ENCODE results near the gene BEAN1. TPM values are rescaled to one million over a fixed set of nuclear protein-coding genes. Genes with fewer than 3 reads are reported as not detected.

BEAN1 gene
- total and polyA plus RNA-seq, 8 donors: 0.08 to 0.41 (median 0.14) TPM; not detected in 5

GRCh38 chr16:66508248-66508913 lies 81.3 kb downstream of the BEAN1 start:
- intact Hi-C loops (cut with DNase I): no loop called here
- no peaks in the 10 kb centered on the region for H3K9me3 ChIP-seq
- FAIRE-seq (no peak), ATAC-seq (peak; percentile 45 to 57 (median 54)), DNase-seq (peak in 2 of 6 donors; percentile 37 to 56)
- peak overlapping the region; percentile 17 to 89 (median 78) for H3K27ac ChIP-seq
- TF ChIP-seq CTCF (IDR thresholded peaks at IDR 0.05): no peak
- H3K27me3 ChIP-seq: no peaks in the 10 kb centered on the region
- peaks cover 27 to 51% (median 34%) of the 10 kb centered on the region in 3 donors for H3K4me1 ChIP-seq
- 65 to 68% methylated on average over 7 of the region's 7 CpGs for WGBS, 2 donors
- H3K36me3 ChIP-seq: peaks cover 0 to under 1% (median 0%) of the 10 kb centered on the region in 3 donors
- no peak overlapping the region for H3K4me3 ChIP-seq

- H3K4me3 ChIP-seq: no peak overlapping the region
- DNase-seq (no peak), FAIRE-seq (no peak), ATAC-seq (no peak)
- H3K9me3 ChIP-seq: no peaks in the 10 kb centered on the region
- intact Hi-C loops (cut with DNase I): no loop called here
- H3K36me3 ChIP-seq: peaks cover 0 to 4% (median 0%) of the 10 kb centered on the region in 3 donors
- H3K27ac ChIP-seq: peak overlapping the region; percentile 17 to 89 (median 78)
- H3K27me3 ChIP-seq: no peaks in the 10 kb centered on the region
- no peak for TF ChIP-seq CTCF (IDR thresholded peaks at IDR 0.05)
- H3K4me1 ChIP-seq: peaks cover 27 to 51% (median 34%) of the 10 kb centered on the region in 3 donors
- 92 to 94% methylated on average over 8 to 9 of the region's 9 CpGs for WGBS, 2 donors
Measured at GRCh38 chr16:66508914-66509496, 81.9 kb downstream of the BEAN1 start.

- DNase-seq: no peak
Measured at GRCh38 chr16:66509576-66509975, 82.5 kb downstream of the BEAN1 start.

GRCh38 chr16:66510298-66510697 lies 83.2 kb downstream of the BEAN1 start:
- 21 to 33% methylated on average over 5 of the region's 5 CpGs for WGBS, 2 donors
- Histone ChIP-seq H3K27me3 (no peaks in the 10 kb centered on the region), H3K36me3 (peaks cover 0 to 4% (median 0%) of the 10 kb centered on the region in 3 donors), H3K27ac (peak overlapping the region; percentile 76 to 89 (median 78)), H3K9me3 (no peaks in the 10 kb centered on the region), H3K4me1 (peaks cover 27 to 52% (median 34%) of the 10 kb centered on the region in 3 donors), H3K4me3 (no peak overlapping the region)
- FAIRE-seq (no peak), DNase-seq (peak; percentile 71 to 91 (median 85)), ATAC-seq (peak; percentile 63 to 80 (median 74))
- TF ChIP-seq CTCF (IDR thresholded peaks at IDR 0.05): no peak
- intact Hi-C loops (cut with DNase I): no loop called here

More at GRCh38 chr16:66509576-66509975, 82.5 kb downstream of the BEAN1 start:
- H3K27ac ChIP-seq: peak overlapping the region in 3 of 4 donors; percentile 76 to 89 (median 80)
- no peak for TF ChIP-seq CTCF (IDR thresholded peaks at IDR 0.05)
- intact Hi-C loops (cut with DNase I): no loop called here
- H3K9me3 ChIP-seq: no peaks in the 10 kb centered on the region
- no peak overlapping the region for H3K4me3 ChIP-seq
- peaks cover 27 to 51% (median 34%) of the 10 kb centered on the region in 3 donors for H3K4me1 ChIP-seq
- 93 to 98% methylated on average over 5 of the region's 5 CpGs for WGBS, 2 donors
- H3K36me3 ChIP-seq: peaks cover 0 to 4% (median 0%) of the 10 kb centered on the region in 3 donors
- ATAC-seq: no peak
- no peaks in the 10 kb centered on the region for H3K27me3 ChIP-seq
- no peak for FAIRE-seq

Measured in pancreas (tissue), 10 donors.